CD4-positive, alpha-beta T cell treated with Interleukin-17A for 4 hours (primary cell): ENCODE results near the gene LRCH1.

Source experiments
- DNase-seq: peaks from one replicate; pipeline ENCODE4 v3.0.0-alpha.2; 2020; ENCODE audit warnings: mixed read lengths

The LRCH1 gene

DNA sequence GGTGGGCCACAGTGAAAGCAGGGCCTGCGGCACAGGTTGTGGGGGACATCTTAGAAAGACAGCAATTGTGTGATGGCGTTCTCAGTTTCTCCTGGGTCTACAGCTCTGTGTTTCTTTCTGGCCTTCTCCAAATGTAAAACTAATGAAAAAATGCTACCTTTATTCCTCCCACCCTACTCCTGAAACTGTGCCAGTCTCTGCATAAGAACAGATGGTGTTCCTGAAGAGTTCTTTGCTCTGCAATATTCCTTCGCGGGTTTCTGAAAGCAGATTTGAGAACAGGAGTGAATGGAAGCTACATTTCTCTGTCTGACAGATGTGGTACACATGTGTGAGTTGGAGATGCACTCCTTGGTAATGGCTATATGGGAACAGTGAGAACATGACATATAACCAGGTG lies 18.0 kb upstream of the LRCH1 start:
- no peak for DNase-seq

DNA sequence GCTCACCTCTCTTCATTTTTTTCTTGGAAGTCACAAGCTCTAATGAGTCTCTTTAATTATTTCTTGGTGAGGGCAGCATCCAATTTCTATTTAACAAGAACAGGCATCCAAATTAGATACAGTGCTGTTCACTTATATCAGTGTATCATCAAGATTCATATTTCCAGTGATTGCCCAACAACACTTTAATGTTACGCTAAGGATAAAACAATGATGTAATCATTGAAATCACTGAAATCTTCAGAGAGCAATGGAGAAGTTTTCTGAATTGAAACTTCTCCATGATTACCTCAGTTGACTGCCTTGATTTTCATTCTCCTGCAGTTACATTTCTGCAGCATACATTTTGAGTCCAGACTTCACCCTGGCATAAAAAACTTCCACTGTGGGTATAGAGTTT lies 17.1 kb upstream of the LRCH1 start:
- no peak for DNase-seq

- no peak for DNase-seq
These were observed 16.6 kb upstream of the LRCH1 start for GRCh38 chr13:46536341-46536740.

DNA sequence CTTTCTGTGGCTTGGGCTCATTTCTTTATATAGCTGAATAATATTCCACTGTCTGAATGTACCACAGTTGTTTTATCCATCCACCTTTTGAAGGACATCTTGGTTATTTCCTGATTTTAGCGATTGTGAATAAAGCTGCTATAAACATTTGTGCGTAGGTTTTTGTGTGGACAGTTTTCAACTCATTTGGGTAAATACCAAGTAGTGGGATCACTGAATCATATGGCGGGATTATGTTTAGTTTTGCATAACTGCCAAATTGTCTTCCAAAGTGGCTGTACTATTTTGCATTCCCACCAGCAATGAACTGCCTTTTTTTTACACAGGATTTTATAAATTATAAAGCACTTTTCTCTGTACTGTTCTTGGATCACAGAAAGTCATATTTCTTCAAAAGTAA lies 13.7 kb upstream of the LRCH1 start:
- no peak for DNase-seq

DNA sequence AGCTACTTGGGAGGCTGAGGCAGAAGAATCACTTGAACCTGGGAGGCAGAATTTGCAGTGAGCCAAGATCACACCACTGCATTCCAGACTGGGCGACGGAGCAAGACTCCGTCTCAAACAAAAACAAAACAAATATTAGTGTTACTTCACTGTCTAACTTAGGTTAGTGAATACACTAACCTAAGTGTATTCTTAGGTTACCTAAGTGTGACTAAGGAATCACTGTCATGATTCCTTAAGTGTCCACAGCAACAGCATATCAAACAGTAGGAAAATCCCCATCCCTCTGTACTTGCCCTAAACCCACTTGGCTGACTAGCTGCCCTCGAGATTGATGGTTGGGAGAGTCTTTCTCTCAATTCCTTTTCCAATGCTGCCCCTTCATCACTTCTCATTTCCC lies 11.8 kb upstream of the LRCH1 start:
- no peak for DNase-seq

GRCh38 chr13:46542833-46543232 lies 10.1 kb upstream of the LRCH1 start:
- no peak for DNase-seq

DNA sequence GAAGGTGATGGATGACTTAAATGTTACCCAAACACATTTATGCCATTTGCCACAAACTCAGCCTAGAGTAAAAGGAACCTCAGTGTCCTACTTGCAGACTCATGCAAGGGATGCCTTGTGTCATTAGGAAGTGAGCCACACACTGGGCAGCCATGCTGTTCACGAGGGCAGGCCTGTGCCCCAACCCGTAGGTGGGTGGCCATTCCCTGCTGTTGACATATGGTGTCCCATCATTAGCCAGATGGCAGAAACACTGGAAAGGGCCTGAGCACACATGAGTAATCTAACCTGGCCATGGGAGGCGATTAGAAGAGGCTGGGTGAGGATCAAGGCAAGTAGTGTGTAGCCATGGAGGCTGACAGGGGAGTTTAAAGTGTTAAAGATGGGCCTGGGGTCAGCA lies 9.7 kb upstream of the LRCH1 start:
- DNase-seq: no peak

- DNase-seq: no peak
These were observed 8.8 kb upstream of the LRCH1 start for GRCh38 chr13:46544208-46544607.

DNA sequence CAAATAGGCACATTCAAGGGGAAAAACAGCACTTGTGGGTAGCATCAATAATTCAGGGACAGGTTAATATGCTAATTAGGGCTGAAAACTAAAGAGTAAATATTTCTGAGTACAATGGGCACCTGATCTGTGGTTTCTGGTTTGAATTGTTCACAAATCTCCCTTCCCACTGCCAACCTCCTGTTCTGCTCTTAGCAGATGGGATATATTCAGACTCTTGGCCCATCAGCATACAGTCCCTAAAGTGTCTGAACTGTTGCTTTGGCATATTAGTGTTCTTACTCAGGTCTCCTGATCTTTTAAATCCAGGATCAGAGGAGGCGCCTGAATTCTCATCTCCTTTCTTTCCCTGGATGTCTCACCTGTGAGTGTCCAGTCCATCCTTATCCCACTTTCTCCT lies 8.2 kb upstream of the LRCH1 start:
- no peak for DNase-seq

- DNase-seq: no peak
These were observed 6.7 kb upstream of the LRCH1 start for GRCh38 chr13:46546084-46546768.

DNA sequence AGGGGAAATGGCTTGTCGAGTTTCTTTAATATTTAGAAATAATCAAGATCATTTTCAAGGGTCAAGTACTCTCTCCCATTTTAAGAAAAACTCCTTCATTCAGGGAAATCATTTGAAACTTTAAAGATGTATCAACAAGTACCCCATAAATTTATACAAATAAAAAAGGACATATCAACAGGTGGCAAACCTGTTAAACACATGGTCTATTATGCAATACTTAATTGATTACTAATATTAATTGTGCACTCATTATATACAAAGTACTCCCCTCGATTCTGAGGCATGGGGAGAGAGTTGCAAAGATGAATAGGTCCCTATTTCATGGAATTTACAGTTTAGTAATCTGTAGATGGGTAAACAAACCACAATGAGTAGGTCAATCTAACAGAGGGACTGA lies 2.1 kb upstream of the LRCH1 start:
- DNase-seq: no peak

DNA sequence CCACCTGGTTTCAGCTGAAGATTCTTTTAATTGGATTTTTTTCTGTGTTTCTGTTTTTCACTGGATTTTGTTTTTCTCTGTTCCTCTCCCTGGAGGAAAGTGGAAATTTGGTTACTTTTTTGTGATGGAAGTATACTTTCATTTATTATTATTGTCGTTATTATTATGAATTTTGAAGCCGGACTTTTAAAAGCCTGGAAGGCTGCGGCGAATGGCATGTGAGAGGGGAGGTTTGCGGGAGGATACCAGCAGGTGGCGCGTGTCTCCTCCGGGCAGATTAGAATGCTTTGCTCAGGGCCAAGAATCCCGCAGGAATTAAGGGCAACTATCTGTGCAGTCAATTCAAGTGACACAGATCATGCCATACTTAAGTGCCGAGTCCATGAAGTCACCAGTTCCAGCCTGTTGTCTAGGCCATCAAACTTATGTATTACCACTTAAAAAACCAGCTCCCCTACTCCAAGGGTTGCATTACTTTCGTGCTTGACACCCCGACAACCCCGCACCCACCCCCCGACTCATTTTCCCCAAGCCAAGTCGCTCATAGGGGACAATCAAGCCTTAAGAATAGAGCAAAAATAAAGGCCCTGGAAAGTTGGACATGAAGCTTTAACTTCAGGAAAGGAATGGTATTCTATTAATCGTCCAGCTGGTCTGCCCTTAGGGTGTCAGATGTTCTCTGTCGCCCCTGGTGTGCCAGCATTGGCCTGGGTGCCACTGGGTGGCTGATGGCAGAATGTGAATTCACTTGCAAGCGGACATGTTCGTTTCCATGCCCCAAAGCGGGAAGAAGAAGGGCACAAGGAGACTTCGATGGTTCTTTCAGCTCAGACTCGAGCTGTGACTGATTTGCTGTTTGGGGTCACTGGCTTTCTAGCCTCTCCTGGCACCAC lies 1.3 kb upstream of the LRCH1 start:
- peak; percentile 79 for DNase-seq

GRCh38 chr13:46552303-46552682 lies 677 bp upstream of the LRCH1 start:
- no peak for DNase-seq

GRCh38 chr13:46553521-46553885 lies 533 bp downstream of the LRCH1 start:
- DNase-seq: no peak

GRCh38 chr13:46553886-46554858 lies 1.2 kb downstream of the LRCH1 start:
- DNase-seq: peak; percentile 69

GRCh38 chr13:46554951-46555350 lies 2.0 kb downstream of the LRCH1 start:
- DNase-seq: no peak

DNA sequence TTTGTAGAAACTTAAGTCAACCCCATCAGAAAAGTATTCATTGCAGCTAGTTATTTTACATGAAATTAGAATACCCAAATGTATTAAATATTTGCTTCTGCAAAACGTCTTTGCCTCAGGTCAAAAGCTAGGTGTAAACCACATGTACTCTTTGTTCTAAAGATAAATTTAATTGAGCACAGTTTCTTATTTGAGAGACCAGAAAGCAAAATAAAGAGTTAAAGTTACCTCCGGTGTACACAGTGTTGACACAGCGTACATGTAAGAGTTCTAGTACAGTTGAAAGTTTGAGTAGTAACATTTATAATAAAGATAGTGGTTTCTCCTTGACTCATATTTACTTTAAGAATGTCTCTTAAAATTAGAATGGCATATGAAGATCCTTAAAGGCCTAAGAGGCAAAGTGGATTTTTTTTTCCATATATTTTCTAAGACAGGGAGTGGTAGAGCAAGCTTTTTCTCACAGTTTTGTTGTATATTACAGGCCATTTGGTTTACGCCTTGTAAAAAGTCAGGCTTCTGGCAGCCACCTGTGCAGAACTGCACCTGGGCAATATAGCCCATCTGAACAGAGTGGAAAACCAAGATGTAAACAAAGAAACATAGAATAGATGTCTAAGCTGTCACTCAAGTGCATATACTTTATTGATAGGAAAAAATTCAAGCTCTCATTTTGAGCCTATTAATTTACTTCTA lies 2.9 kb downstream of the LRCH1 start:
- DNase-seq: no peak

GRCh38 chr13:46556418-46556779 lies 3.4 kb downstream of the LRCH1 start:
- no peak for DNase-seq

GRCh38 chr13:46559272-46559805 lies 6.4 kb downstream of the LRCH1 start:
- no peak for DNase-seq

DNA sequence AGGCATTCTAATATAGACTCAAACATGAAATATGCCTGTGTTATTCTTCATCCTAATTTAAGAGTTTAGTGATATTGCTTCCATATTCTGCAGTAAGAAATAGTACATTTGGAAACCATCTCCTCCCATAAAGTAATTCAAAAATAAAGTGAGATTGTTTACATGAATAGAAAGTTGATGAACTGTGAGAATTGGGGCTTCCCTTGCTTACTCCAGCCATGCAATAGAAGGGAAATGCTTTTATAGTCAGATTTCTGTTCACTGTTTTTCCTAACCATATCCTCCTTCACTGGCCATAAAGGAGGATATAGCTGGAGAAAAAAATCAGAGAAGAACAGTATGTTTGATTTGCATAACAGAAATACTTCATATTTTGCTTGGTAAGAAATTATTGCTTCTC lies 7.8 kb downstream of the LRCH1 start:
- no peak for DNase-seq

- DNase-seq: no peak
These were observed 8.3 kb downstream of the LRCH1 start for GRCh38 chr13:46561286-46561685.

GRCh38 chr13:46561691-46562090 lies 8.7 kb downstream of the LRCH1 start:
- DNase-seq: no peak

DNA sequence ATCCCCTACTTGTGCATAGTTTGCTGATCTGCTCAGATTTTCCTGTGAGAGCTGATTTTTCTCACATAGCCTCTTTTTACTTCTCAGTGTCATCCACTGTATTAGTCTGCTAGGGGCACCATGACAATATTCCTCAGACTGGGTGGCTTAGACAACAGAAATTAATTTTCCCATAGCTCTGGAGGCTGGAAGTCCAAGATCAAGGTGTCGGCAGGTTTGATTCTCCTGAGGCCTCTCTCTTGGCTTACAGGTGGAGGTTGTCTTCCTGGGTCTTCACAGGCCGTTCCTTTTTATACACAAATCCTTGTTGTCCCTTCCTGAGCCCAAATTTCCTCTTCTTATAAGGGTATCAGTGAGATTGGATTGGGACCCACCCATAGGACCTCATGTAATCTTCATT lies 9.2 kb downstream of the LRCH1 start:
- DNase-seq: no peak
